Fibroblast of lung (primary cell): Measurements from ENCODE around the gene CIPC. TPM values are rescaled to one million over a fixed set of nuclear protein-coding genes. Genes with fewer than 3 reads are reported as not detected.

ENCODE experiments used
- DNase-seq, 2 donors: peaks; one replicate each; pipeline versions ENCODE4 v3.0.0 to v3.0.0-alpha.2; 2010; ENCODE audit warnings: low read depth in 2 of 2
- H2AFZ ChIP-seq: 2 replicates; pipeline ENCODE4 v1.5.1; 2012; ENCODE audit warnings: low read length, control low read depth, inconsistent platforms
- H3K27ac ChIP-seq: 2 replicates; pipeline ENCODE4 v1.5.1; 2011; ENCODE audit warnings: low read length, control low read depth; ENCODE audit not compliant: insufficient read depth
- H3K27me3 ChIP-seq: 2 replicates; pipeline ENCODE4 v1.5.1; 2011; ENCODE audit warnings: mild to moderate bottlenecking, low read length; ENCODE audit not compliant: control insufficient read depth, insufficient read depth
- H3K36me3 ChIP-seq: 2 replicates; pipeline ENCODE4 v1.5.1; 2011; ENCODE audit warnings: low read length; ENCODE audit not compliant: control insufficient read depth, insufficient read depth
- H3K4me1 ChIP-seq: 2 replicates; pipeline ENCODE4 v1.5.1; 2011; ENCODE audit warnings: low read length; ENCODE audit not compliant: control insufficient read depth, insufficient read depth; ENCODE audit errors: extremely low read depth
- H3K4me2 ChIP-seq: 2 replicates; pipeline ENCODE4 v1.5.1; 2011; ENCODE audit warnings: low read length, control low read depth; ENCODE audit not compliant: insufficient read depth; ENCODE audit errors: extremely low read depth
- H3K4me3 ChIP-seq, 4 experiments: fragments of 200-600 bp in 1 of 4; sonication (generic) in 1 of 4; replicated peaks in 1 of 4; 2 replicates each; pipeline ENCODE4 v1.5.1; 2011 to 2016; ENCODE audit warnings: low read length in 4 of 4, low read depth in 3 of 4, mild to moderate bottlenecking in 3 of 4, control low read depth in 2 of 4, inconsistent platforms in 1 of 4, mixed read lengths in 1 of 4; ENCODE audit not compliant: insufficient read depth in 1 of 4; ENCODE audit errors: control extremely low read depth in 1 of 4
- H3K79me2 ChIP-seq: 2 replicates; pipeline ENCODE4 v1.5.1; 2012; ENCODE audit warnings: mild to moderate bottlenecking, low read length, inconsistent platforms; ENCODE audit not compliant: control insufficient read depth, insufficient read depth
- H3K9ac ChIP-seq: 2 replicates; pipeline ENCODE4 v1.5.1; 2011; ENCODE audit warnings: mild to moderate bottlenecking, low read length, control low read depth; ENCODE audit not compliant: insufficient read depth
- H3K9me3 ChIP-seq: 2 replicates; pipeline ENCODE4 v1.5.1; 2012; ENCODE audit warnings: low read depth, low read length; ENCODE audit not compliant: control insufficient read depth, insufficient read depth
- H4K20me1 ChIP-seq: 2 replicates; pipeline ENCODE4 v1.5.1; 2011; ENCODE audit warnings: low read length; ENCODE audit not compliant: control insufficient read depth, insufficient read depth; ENCODE audit errors: extremely low read depth
- EZH2 ChIP-seq: IDR thresholded peaks from 2 replicates; pipeline ENCODE4 v1.5.1; 2012; ENCODE audit warnings: low read length, control low read depth, mild to moderate bottlenecking; ENCODE audit errors: missing control alignments
- polyA plus RNA-seq, 2 donors: library from polyadenylated mRNA; depleted of rRNA in 1 of 2; stranded (reverse) in 1 of 2; unstranded in 1 of 2; fragments of >200 nt; gene quantifications; 2 replicates each; pipeline ENCODE4 v1.2.1, GENCODE V29; 2011 to 2012; ENCODE audit warnings: missing spikeins in 1 of 2
- total RNA-seq: library from RNA; depleted of rRNA; stranded (reverse); fragments of >200 nt; gene quantifications from 2 replicates; pipeline ENCODE4 v1.2.1, GENCODE V29; 2014
- TF ChIP-seq, protein P1 (sequence below), 2 donors: IDR thresholded peaks in 1 of 2; conservative IDR thresholded peaks in 1 of 2; 1 replicate in 1 of 2; 2 replicates in 1 of 2; pipeline ENCODE4 v1.5.1; 2011 to 2012; ENCODE audit warnings: low read length in 2 of 2, control low read depth in 1 of 2, inconsistent platforms in 1 of 2, low read depth in 1 of 2, mild to moderate bottlenecking in 1 of 2

Gene CIPC
- total and polyA plus RNA-seq, 2 donors (not counting 1 experiment from before 2014, with no cell fraction given), result 12.1 to 12.8 TPM

DNA sequence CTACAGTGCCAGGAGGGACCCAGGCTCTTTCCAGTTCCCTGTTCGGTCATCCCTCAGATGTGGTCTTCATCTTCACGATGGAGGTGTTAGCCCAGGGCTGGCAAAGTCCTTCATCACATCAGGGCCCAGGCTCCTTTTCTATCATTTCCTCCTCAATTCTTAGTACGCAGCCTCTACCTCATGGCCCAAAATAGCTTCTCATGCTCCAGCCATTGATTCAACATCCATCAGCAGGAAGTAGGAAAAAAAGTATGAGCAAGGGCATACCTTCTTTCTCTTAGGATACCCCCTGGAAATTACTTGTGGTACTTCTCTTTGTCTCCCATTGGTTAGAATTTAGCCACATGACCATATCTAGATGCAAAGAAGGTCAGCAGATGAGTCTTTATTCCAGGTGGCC is 55.7 kb downstream of the CIPC start:
- Histone ChIP-seq H3K9me3 (no peaks in the 10 kb centered on the region), H3K4me1 (peaks cover 3% of the 10 kb centered on the region), H4K20me1 (no peaks in the 10 kb centered on the region), H2AFZ (no peak overlapping the region), H3K79me2 (no peaks in the 10 kb centered on the region), H3K27ac (no peak overlapping the region), H3K9ac (no peak overlapping the region), H3K4me2 (no peak overlapping the region), H3K36me3 (no peaks in the 10 kb centered on the region), H3K4me3 (no peak overlapping the region), H3K27me3 (no peaks in the 10 kb centered on the region)
- no peak for DNase-seq
- TF ChIP-seq, protein P1, sequence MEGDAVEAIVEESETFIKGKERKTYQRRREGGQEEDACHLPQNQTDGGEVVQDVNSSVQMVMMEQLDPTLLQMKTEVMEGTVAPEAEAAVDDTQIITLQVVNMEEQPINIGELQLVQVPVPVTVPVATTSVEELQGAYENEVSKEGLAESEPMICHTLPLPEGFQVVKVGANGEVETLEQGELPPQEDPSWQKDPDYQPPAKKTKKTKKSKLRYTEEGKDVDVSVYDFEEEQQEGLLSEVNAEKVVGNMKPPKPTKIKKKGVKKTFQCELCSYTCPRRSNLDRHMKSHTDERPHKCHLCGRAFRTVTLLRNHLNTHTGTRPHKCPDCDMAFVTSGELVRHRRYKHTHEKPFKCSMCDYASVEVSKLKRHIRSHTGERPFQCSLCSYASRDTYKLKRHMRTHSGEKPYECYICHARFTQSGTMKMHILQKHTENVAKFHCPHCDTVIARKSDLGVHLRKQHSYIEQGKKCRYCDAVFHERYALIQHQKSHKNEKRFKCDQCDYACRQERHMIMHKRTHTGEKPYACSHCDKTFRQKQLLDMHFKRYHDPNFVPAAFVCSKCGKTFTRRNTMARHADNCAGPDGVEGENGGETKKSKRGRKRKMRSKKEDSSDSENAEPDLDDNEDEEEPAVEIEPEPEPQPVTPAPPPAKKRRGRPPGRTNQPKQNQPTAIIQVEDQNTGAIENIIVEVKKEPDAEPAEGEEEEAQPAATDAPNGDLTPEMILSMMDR (conservative IDR thresholded peaks at IDR 0.05 in 1 of 2, IDR thresholded peaks at IDR 0.05 in 1 of 2; ENCODE audit: low read depth in 1 of 2, low read length in 2 of 2), result no peak
- TF ChIP-seq EZH2, result no peak

DNA sequence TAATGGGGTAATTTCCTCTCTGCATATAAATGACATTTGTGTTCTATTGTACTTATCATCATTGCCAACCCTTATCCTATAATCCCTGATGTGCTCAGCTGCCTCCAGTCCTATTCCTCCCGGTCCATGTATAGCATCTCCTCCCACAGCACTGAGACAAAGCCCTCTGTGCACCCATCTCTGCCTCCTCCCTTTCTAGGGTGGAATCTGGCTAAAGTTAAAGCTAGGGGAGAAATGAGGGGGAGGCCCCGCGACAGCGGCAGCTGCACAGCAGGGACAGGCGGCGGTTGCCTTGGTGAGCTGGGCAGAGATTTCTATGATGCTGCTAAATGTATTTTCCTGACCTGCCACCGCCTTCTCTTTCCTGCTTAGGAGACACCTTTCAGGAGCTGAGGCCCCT is 56.4 kb downstream of the CIPC start:
- Histone ChIP-seq H4K20me1 (no peaks in the 10 kb centered on the region), H3K4me2 (no peak overlapping the region), H3K27me3 (no peaks in the 10 kb centered on the region), H3K4me1 (peaks cover 3% of the 10 kb centered on the region), H3K9ac (no peak overlapping the region), H2AFZ (no peak overlapping the region), H3K4me3 (no peak overlapping the region), H3K36me3 (no peaks in the 10 kb centered on the region), H3K79me2 (no peaks in the 10 kb centered on the region), H3K9me3 (no peaks in the 10 kb centered on the region), H3K27ac (no peak overlapping the region)
- no peak for DNase-seq
- TF ChIP-seq, protein P1 (conservative IDR thresholded peaks at IDR 0.05 in 1 of 2, IDR thresholded peaks at IDR 0.05 in 1 of 2; ENCODE audit: low read depth in 1 of 2, low read length in 2 of 2), result no peak
- no peak for TF ChIP-seq EZH2

DNA sequence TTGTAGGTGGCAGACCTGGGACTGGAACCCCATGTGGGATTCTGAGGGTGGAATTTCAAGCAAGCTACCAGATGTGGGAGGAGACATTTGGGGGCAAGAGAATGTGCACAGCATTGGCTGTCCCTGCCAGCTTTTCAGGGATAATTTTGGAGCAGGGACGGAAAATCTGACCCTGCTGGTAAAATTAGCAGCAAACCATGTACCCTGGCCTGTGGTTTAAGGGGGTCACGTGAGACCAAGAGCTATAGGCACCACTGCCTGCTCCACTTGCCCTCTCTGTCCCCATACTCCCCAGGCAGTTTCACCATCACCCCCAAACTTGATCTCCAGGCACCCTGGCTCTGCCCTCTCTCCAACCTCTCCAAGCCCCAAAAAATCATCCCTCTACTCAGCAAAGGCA is 57.0 kb downstream of the CIPC start:
- H3K4me1 ChIP-seq, result peaks cover 3% of the 10 kb centered on the region
- H3K27ac ChIP-seq, result no peak overlapping the region
- no peaks in the 10 kb centered on the region for H3K36me3 ChIP-seq
- H3K79me2 ChIP-seq, result no peaks in the 10 kb centered on the region
- H3K27me3 ChIP-seq, result no peaks in the 10 kb centered on the region
- H2AFZ ChIP-seq, result no peak overlapping the region
- H3K9ac ChIP-seq, result no peak overlapping the region
- H3K4me3 ChIP-seq, result no peak overlapping the region
- H3K4me2 ChIP-seq, result no peak overlapping the region
- DNase-seq, result no peak
- no peaks in the 10 kb centered on the region for H3K9me3 ChIP-seq
- TF ChIP-seq, protein P1 (conservative IDR thresholded peaks at IDR 0.05 in 1 of 2, IDR thresholded peaks at IDR 0.05 in 1 of 2; ENCODE audit: low read depth in 1 of 2, low read length in 2 of 2), result no peak
- no peak for TF ChIP-seq EZH2
- H4K20me1 ChIP-seq, result no peaks in the 10 kb centered on the region
